ENCODE data around the gene TBRG4. TPM values are rescaled to one million over a fixed set of nuclear protein-coding genes. Genes with fewer than 3 reads are reported as not detected.

TBRG4 gene
- total RNA-seq, 4 donors from 2014 or later: 45.7 to 60.1 (median 53.7) TPM

DNA sequence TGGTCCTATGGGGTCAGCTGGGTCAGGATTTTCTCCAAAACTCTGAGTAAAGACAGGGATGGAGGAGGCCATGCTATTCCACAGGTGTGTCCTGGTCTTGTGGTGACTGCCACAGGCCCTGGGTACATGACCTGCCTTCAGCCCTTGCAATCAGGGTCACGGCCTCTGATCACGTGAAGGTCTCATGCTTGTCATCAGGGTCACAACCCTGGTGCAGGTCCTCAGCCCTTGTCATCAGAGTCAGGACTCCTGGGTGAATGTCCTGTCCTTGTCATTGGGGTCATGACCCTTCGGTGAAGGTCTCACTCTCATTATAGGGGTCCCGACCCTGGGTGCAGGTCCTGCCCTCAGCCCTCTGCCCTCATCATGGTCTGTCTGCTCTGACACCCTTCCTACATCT lies 21.9 kb upstream of the TBRG4 start:
- no peak overlapping the region for H3K4me3 ChIP-seq
- H3K27me3 ChIP-seq: no peaks in the 10 kb centered on the region
- no peaks in the 10 kb centered on the region for H3K4me1 ChIP-seq
- H3K9me3 ChIP-seq: no peaks in the 10 kb centered on the region
- no peaks in the 10 kb centered on the region for H3K36me3 ChIP-seq
- no peak for TF ChIP-seq POLR2A (IDR thresholded peaks at IDR 0.05; ENCODE audit: low read depth)
- no peak for TF ChIP-seq EP300 (IDR thresholded peaks at IDR 0.05)
- no peak for TF ChIP-seq POLR2AphosphoS5 (IDR thresholded peaks at IDR 0.05)
- TF ChIP-seq, protein P1, sequence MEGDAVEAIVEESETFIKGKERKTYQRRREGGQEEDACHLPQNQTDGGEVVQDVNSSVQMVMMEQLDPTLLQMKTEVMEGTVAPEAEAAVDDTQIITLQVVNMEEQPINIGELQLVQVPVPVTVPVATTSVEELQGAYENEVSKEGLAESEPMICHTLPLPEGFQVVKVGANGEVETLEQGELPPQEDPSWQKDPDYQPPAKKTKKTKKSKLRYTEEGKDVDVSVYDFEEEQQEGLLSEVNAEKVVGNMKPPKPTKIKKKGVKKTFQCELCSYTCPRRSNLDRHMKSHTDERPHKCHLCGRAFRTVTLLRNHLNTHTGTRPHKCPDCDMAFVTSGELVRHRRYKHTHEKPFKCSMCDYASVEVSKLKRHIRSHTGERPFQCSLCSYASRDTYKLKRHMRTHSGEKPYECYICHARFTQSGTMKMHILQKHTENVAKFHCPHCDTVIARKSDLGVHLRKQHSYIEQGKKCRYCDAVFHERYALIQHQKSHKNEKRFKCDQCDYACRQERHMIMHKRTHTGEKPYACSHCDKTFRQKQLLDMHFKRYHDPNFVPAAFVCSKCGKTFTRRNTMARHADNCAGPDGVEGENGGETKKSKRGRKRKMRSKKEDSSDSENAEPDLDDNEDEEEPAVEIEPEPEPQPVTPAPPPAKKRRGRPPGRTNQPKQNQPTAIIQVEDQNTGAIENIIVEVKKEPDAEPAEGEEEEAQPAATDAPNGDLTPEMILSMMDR (IDR thresholded peaks at IDR 0.05): no peak
- intact Hi-C loops (cut with DNase I): no loop called here
- no peak overlapping the region for H3K27ac ChIP-seq (replicated peaks in 1 of 4)
- DNase-seq (ENCODE audit: extremely low spot score): no peak
- 93% methylated on average over 3 of the region's 4 CpGs for WGBS

DNA sequence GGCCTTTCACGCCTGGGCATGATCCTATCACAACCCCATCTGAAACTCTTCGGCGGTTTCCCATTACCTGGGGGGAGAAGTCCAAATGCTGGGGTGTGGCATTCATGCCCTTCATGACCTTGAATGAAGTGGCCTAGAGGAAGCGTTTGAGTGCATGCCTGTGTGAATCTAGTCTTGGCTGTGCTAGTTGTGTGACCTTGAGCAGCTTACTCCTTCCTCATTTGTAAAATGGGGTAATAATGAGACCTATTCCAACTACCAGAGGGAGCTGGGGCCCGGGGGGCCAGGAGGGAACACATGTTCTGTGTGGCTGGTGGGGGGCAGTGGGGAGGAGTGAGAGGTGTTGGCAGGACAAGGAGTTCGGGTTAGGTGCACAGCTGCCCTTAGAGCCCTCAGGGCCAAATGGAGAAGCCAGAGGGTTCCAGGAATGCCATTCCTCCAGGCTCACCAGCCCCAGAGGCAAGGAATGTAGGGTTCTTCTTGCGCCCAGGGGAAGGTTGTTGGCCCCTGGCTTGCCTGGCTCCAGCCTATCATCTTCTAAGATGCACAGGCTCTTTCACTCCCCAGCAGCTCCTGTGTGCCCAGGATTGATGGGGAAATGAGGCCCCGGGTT lies 21.3 kb upstream of the TBRG4 start:
- WGBS: 84% methylated on average over 7 of the region's 8 CpGs
- intact Hi-C loops (cut with DNase I): no loop called here

DNA sequence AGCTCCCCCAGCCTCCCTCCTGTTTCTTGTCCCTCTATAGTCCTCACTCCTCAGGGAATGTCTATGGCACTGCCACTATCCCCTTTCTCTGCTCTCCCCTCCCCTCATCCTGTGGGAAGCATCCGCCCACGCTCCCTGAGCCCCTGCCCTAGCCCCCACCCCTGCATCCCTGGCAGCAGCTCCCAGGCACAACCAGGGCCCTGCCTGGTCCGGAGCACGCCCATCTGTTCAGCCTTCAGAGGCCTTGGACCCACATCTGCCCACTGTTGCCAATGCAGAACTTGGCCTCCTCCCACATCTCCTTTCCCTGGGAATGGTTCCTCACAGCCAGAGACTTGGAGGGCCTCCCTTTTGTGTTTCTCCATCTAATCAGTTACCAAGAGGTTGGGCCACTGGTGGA lies 20.4 kb upstream of the TBRG4 start:
- 78% methylated on average over 4 of the region's 4 CpGs for WGBS
- Histone ChIP-seq H3K4me3 (no peak overlapping the region), H3K27me3 (no peaks in the 10 kb centered on the region), H3K27ac (replicated peaks in 1 of 4) (no peak overlapping the region), H3K9me3 (no peaks in the 10 kb centered on the region), H3K4me1 (no peaks in the 10 kb centered on the region), H3K36me3 (no peaks in the 10 kb centered on the region)
- intact Hi-C loops (cut with DNase I): no loop called here
- no peak for DNase-seq (ENCODE audit: extremely low spot score)
- TF ChIP-seq, protein P1 (IDR thresholded peaks at IDR 0.05): no peak
- TF ChIP-seq POLR2AphosphoS5 (IDR thresholded peaks at IDR 0.05) (no peak), EP300 (IDR thresholded peaks at IDR 0.05) (no peak), POLR2A (IDR thresholded peaks at IDR 0.05; ENCODE audit: low read depth) (no peak)

More for the DNA sequence above, 21.3 kb upstream of the TBRG4 start:
- Histone ChIP-seq H3K4me1 (no peaks in the 10 kb centered on the region), H3K36me3 (no peaks in the 10 kb centered on the region), H3K4me3 (no peak overlapping the region), H3K9me3 (no peaks in the 10 kb centered on the region), H3K27ac (replicated peaks in 1 of 4) (no peak overlapping the region), H3K27me3 (no peaks in the 10 kb centered on the region)
- no peak for TF ChIP-seq POLR2A (IDR thresholded peaks at IDR 0.05; ENCODE audit: low read depth)
- TF ChIP-seq POLR2AphosphoS5 (IDR thresholded peaks at IDR 0.05): no peak
- no peak for TF ChIP-seq EP300 (IDR thresholded peaks at IDR 0.05)
- TF ChIP-seq, protein P1 (IDR thresholded peaks at IDR 0.05): no peak
- no peak for DNase-seq (ENCODE audit: extremely low spot score)

DNA sequence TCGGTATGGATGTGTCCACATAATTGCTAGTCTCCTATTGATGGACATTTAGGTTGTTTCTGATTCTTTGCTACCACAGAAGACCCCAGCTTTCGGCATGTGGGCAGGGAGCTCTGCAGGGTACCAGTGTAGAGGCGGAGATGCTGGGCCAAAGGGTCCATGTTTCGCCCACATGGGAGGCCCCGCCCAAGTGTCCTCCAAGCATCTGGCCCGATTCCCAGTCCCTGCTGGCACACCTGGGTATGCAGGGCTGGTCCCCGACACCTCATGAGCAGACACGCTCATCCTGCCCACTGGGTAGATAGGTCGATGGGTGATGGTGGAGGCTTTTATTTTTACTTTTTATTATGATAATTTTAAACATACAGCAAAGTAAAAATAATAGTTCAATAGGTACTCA lies 19.4 kb upstream of the TBRG4 start:
- intact Hi-C loops (cut with DNase I): no loop called here
- H3K27ac ChIP-seq (replicated peaks in 1 of 4): no peak overlapping the region
- H3K9me3 ChIP-seq: no peaks in the 10 kb centered on the region
- no peaks in the 10 kb centered on the region for H3K27me3 ChIP-seq
- H3K4me1 ChIP-seq: no peaks in the 10 kb centered on the region
- no peak overlapping the region for H3K4me3 ChIP-seq
- WGBS: 93% methylated on average over 9 of the region's 9 CpGs
- TF ChIP-seq EP300 (IDR thresholded peaks at IDR 0.05) (no peak), POLR2AphosphoS5 (IDR thresholded peaks at IDR 0.05) (no peak), POLR2A (IDR thresholded peaks at IDR 0.05; ENCODE audit: low read depth) (no peak)
- no peaks in the 10 kb centered on the region for H3K36me3 ChIP-seq
- DNase-seq (ENCODE audit: extremely low spot score): no peak

DNA sequence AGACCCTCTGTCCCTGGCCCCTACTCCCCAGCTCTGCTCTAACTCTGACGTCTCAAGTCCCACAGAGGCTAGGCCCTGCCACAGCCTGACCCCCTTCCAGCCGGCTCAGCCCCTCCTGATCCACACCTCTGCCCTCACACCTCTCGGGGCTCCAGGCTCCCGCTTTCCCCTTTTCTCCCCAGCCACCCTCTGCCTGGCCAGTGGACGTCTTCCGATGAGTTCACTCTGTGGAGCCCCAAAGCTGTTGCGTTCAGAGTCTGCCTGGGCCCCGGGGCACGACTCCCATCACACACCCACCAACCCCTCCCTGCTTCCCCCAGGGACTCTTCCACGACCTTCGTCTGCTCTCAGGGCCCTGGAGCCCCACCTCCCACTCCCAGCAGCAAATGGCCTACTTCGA lies 18.4 kb upstream of the TBRG4 start:
- 65% methylated on average over 12 of the region's 12 CpGs for WGBS
- no peak overlapping the region for H3K27ac ChIP-seq (replicated peaks in 1 of 4)
- no peaks in the 10 kb centered on the region for H3K36me3 ChIP-seq
- no peaks in the 10 kb centered on the region for H3K4me1 ChIP-seq
- H3K27me3 ChIP-seq: no peaks in the 10 kb centered on the region
- no peaks in the 10 kb centered on the region for H3K9me3 ChIP-seq
- H3K4me3 ChIP-seq: no peak overlapping the region
- intact Hi-C loops (cut with DNase I): loop anchor here (10.0 kb wide), 1 partner anchor 255 kb away; no protein-coding TSS in a partner anchor
- TF ChIP-seq, protein P1 (IDR thresholded peaks at IDR 0.05): no peak
- TF ChIP-seq EP300 (IDR thresholded peaks at IDR 0.05): no peak
- TF ChIP-seq POLR2A (IDR thresholded peaks at IDR 0.05; ENCODE audit: low read depth): no peak
- no peak for TF ChIP-seq POLR2AphosphoS5 (IDR thresholded peaks at IDR 0.05)
- DNase-seq (ENCODE audit: extremely low spot score): no peak

All from esophagus muscularis mucosa (tissue), 4 donors.